DMS53 treated with DMSO at 0.1 percent for 48 hours (cell line): ENCODE measurements around the gene MPG.

Experiments
- DNase-seq: peaks from one replicate; lab custom pipeline; 2025; ENCODE audit not compliant: unreplicated experiment; lab: John Stamatoyannopoulos, UW

Gene MPG

DNA sequence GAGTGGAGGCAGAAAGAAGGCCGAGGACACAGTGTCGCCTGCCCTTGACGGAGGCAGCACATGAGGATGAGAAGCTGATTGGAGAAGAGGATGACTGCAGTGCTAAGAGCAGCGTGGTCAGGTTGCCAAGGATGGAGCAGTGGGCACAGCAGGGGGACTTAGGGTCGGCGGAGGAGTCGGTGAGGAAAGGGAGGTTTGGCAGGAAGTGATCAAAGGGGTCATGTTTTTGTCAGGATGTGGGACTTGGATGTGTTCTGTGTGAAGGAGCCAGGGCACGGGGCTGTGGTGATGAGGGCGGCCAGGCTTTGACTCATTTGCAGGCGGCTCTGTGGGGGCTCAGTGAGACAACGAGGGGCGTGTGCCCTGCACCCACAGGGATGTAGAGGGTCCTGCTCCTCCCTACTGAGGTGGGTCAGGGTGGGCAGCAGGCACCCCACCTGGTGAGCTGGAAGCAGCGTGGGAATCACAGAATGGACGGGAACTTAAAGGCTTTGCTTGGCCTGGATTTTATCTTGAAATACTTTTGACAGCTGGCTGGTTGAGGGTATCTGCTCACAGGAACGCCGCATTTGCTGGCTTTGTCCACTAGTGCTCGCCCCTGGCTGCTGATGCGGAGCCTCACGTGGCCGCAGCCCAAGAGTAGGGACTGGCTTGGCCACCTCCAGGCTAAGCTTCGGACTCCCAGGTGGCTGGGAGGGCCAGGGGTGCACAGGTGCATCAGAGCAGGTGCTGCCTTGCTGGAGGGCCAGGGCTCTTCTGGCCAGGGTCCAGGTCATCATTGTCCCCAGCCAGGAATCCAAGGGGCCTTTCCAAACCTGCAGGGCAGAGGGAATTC, 6.0 kb downstream of the MPG start:
- peak; percentile 72 for DNase-seq

DNA sequence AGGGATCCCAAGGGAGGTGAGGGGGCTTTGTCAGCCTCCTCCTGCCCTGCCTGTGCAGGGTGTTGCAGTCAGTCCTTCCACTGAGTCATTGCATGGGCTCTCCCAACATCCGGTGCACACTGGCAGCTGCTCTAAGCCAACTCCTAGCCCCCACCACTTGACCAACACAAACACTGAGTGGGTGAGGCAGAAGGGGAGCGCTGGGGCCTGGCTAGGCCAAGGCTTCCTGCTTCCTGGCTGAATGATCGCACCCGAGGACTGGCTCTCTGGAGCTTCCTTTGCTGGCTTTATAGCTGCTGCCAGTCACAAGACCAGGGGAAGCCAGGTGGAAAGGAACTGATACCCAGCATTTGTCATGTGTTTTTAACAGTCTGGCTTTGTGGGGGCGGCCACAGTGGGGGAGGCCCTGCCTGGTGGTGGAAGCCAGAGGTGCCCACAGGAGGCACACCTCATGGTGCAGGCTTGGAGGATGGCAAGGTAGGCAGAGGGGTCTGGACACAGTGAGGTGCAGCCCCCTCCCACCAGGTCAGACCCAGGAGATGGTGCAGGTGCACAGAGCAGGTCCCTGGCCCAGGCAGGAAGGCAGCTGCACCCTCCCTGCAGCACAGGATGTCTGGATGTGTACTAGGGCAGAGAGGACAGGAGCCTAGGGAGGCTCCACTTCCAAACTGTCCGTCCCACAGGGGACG, 6.8 kb downstream of the MPG start:
- peak; percentile 84 for DNase-seq

DNA sequence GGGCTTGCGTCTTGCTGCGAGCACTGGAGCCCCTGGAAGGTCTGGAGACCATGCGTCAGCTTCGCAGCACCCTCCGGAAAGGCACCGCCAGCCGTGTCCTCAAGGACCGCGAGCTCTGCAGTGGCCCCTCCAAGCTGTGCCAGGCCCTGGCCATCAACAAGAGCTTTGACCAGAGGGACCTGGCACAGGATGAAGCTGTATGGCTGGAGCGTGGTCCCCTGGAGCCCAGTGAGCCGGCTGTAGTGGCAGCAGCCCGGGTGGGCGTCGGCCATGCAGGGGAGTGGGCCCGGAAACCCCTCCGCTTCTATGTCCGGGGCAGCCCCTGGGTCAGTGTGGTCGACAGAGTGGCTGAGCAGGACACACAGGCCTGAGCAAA, 7.4 kb downstream of the MPG start:
- no peak for DNase-seq

DNA sequence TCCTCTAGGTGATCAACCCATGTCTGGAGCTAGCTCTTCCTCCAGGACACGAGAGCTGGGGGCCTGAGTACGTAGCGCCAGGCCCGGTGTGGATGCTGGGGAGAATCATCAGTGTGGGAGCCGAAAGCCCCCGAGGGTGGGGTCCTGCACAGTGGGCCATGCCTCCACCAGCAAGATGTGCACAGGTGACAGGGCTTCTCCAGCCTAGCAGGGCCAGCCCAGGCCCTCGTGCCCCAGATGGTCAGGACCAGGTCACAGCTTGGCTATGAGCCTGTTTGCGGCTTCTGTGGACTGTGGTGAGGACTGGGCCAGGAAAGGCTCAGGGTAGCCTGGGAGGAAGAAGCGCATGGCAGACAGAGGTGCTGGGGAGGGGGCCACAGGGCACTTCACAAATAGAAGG, 7.8 kb downstream of the MPG start:
- no peak for DNase-seq

DNA sequence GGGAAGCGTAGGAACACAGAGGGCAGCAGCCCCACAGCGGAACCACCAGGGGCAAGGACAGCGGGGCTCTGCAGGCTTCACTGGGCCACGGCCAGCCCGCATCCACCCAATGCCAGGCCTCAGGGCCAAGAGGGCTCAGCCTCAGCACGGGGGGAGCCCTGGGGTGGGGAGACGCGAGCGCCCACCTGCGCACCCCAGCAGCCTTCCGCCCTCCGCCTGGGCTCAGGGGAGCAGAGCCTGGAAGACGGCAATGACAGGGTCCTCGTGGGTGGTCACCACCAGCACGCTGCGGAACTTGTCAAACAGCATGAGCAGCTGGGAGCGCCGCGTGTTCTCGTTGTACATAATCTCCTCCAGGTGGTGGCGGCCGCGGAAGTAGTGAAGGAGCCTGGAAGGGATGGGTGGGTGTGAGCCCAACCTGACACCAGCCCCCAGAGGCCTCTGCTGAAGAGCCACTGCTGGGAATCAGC, 8.5 kb downstream of the MPG start:
- DNase-seq: no peak

DNA sequence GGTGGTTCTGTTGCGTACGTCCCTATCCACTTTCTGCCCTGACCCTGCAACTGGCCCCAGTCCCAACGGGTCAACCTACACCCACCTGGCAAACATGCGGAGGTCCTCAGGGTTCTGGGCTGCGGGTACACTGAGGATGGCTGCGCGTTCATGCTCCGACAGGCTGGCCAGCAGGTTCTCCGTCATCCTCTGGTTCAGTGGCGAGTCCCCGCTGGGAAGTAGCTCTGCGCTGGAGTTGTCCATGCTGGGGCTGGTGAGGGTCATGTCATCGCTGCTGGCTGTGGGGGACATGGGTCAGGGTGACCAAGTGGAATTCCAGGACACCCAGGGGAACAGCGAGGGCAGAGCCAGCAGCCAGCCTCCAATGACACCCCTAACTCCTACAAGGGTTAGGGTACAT, 10.6 kb downstream of the MPG start:
- DNase-seq: no peak

DNA sequence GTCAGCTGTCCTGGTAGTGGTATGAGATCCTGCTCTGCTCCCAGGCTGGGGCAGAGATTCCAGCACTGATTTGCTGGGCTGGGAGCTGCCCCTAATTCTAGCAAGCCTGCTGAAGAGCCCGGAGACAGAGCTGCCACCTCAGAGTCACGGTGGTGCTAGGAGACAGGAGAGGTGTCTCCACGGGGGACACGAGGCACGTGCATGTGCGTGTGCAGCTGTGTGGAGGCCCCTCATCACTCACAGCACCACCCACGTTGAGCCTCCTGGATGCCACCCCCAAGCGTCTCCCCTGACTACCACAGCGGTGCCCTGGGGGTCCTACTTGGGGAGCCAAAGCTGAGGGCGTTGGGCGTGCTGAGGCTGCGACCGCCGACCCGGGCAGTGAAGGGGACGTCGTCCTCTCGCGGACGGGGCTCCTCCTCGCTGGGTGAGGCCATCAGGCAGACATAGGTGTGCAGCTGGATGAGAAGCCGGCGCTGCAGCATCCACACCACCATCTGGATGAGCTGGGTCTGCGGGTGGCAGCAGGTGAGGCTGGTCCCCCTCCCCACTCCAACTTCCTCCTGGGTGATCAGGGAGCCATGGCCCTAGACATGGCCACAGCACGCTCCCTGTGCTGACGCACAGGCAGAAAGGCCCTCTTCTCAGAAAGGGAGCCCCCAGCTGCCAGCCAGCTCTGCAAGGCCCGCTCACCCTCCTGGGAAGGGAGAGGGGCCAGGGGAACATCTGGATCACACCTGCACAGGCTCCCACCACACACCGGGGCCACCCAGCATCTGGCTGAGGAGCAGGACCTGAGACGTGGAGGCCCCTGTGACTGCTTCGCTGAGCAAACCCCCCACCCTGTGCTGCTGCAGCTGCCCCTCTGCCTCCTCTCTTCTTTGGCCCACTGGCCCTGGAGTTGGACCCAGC, 11.6 kb downstream of the MPG start:
- DNase-seq: no peak

DNA sequence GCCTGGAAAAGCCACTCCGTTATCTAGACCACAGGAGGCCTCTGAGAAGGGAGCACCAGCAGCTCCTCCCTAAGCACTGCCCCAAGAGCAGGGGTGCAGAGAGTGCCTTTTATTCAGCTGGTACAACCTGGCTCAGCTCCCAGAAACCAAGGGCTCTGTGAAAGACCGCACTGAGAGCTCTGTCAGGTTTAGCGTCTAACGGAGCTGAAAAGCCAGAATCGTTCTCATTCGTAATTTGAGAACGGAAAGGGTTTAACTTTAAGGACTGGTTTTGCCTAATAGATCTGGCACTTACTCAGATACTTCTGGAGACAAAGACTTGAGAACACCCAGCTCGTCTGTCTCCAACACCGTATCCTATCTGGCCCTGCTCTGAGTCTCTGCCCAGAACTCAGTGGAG, 13.5 kb downstream of the MPG start:
- no peak for DNase-seq

DNA sequence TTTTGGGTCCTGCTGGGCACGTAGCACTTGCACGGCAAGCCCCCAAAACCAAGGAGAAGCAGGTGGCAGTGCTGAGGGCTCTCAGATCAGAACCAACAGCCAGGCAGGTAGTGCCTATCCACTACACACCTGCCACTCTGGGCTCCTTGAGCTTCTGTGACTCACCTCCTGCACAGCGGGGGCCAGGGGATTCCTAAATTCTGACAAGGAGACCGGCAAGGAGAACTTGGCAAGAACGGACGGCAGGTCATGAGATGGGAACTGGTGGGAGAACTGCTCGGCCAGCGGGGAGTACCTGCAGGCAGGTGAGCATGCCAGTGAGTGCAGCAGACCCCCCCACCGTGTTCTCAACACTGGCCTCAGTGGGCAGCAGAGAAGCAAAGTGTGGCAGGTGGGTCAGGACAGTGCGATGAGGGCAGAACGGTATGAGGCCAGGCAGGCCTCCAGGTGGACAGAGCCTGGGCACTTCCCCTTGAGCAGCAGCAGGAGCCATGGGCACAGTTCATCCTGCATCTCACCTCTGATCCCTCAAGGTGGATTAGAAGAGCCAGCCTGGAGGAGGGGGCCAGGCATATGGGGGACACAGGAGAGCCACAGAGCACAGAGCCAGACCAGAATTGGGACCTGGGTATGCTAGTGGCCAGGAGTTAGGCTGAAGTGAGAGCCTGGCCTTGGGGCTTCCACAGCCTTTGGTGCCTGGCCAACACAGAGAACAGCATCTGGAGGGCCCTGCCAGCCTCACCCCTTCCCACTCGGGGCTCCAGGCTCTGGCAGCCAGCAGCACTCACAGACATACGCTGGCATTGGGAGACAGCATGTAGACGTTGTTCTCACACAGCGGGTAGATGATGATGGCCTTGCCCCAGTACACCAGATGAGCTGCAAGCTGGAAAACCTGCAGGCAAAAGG, 14.7 kb downstream of the MPG start:
- DNase-seq: no peak

DNA sequence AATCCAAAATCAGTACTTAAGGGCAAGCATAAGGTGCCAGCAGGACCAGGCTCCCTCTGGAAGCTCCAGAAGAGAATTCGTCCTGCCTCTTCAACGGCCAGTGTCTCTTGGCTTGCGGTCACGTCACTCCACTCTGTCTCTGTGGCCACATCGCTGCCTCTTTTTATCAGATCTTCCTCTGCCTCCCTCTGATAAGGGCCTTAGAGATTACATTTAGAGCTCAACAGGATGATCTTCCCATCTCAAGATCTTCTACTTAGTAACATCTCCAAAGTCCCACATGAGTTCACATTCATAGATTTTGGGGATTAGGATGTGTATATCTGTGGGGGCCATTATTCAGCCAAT, 16.9 kb downstream of the MPG start:
- no peak for DNase-seq

DNA sequence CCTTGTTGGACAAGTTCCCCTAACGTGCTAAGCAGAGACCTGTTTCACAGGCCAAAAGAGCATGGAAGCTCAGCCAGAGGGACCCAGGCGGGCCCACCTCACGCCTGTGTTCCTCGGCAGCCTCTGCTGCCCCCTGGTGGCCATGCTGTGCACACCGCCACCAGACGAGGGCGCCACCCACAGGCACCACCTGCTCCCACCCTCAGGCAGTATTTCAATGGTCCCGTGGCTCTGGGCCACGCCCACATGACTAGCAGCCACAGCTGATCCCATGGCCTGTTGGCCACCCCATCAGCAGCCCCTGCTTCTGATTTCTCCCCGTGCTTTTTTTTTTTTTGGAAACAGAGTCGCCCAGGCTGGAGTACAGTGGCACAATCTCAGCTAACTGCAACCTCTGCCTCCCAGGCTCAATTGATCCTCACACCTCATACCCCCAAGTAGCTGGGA, 18.9 kb downstream of the MPG start:
- DNase-seq: peak; percentile 67

DNA sequence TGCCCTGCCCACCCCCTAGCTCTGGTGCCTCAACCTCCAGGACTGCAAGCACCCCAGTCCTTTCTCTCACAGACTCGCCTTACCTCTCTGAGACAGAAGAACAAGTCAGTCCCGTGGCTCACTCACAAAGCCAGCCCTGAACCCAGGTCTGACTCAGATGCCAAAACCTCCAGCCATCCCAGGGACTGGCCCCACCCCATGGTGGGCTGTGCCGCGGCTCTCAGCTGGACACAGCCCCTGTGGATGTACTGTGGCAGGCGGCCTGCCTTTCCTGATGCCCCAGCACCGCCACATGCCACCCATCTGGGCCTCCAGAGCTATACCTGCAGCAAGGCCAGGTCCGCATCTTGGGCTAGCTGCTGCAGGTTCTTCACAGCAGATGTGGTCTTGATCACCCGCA, 19.8 kb downstream of the MPG start:
- DNase-seq: no peak

DNA sequence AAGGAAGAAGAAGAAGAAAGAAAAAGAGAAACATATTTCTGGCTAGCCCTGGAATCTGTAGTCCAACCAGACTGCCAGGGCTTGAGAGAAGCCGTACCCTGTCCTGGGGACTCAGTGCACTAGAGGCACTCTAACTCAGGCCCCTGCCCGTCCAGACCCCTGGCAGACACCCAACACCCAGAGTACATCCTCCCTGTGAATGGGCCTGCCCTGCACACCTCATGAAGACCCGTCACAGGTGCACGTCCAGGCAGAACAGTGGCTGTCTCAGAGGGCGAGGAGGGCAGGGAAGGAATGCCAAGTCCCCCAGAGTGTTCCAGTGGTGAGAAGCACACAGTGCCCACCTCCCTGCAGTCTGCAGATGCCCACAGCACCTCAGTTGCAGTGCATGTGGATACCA, 23.0 kb downstream of the MPG start:
- no peak for DNase-seq

DNA sequence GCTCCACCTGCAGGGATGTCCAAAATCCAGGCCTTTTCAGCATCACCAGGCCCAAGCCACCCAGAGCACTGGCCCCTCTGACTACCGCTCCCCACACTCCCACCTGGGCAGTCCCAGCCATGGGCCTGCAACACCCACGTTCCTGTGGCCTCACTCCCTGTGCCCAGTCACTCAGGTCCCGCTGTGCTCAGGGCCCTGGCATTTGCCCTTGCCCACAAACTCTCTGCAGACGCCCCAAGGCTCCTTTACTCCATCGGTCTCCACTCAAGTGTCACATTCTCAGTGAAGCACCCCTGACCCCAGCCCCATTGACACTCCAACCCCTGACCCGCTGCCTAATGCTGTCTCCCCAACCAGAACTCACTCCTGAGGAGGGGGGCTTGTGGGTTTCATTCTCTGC, 23.6 kb downstream of the MPG start:
- DNase-seq: no peak

DNA sequence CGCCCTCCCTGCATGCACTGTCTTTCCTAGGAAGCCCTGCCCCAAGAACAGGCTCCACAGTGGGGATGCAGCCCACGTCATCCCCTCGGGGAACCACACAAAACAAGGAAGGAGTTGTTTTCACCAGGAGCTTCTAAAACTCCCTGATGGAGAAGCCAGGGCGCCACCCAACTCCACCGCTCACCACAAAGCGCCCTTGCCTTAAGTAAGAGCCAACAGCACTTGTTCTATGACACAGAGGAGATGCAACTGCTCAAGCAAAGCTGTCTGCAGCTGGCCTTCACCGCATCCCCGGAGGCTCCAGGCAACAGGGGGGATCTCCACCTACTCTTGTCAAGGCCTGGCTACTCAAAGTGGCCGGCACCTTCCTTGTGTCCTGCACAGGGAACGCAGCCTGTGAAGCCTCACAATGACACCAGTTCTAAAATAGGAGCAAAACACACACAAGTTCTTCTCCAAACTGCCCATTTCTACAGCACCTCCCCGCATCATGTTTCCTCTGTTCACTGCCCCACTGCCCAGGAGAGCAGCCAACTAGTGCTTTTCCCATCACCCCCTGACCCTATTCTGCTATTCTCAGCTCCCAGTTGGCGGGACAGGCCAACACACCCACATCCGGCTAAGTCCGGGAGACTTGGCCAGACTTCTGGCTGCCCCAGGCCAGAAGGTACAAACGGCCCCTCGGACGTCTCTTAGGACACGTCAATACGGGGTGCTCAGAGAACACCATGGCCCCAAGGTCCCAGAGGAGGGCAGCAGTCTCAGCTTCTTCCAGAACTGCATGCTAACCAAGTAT, 24.2 kb downstream of the MPG start:
- DNase-seq: no peak

DNA sequence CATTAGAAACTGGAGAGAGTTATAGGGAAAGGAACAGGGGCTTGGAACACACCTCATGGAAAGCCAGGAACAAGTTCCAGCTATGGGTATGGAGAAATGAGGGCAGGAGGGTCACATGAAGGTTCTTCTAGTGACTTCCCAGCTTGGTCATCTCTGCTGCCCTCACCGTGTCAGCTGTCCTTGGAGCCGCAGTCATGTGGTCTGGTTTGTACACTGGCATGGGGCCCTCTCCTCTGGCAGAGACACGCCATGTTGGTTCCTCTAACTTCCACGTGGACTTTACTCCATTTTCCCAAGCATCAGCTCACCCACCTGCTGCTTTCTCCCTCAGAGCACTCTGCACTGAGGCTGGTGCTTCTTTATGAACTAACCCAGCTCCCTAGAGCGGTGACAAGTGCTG, 26.3 kb downstream of the MPG start:
- no peak for DNase-seq

DNA sequence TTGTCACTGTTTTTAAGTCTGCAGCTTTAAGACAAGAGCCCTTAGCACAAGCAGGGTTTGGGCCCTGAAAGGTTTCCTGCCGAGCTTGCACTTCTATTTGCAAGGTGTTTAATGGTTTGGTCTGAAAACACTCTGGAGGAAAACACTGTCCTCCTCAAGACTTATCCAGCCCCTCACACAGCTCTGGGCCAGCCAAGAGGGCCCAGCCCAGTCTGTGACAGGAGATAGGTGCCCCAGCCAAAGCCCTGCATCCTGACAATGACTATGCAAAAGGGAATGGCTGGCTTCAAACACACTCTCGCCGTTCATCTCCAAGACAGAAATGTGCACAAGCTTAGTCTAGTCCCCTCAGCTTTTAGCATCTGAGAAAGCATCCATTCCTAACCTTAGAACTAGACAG, 26.9 kb downstream of the MPG start:
- DNase-seq: no peak

DNA sequence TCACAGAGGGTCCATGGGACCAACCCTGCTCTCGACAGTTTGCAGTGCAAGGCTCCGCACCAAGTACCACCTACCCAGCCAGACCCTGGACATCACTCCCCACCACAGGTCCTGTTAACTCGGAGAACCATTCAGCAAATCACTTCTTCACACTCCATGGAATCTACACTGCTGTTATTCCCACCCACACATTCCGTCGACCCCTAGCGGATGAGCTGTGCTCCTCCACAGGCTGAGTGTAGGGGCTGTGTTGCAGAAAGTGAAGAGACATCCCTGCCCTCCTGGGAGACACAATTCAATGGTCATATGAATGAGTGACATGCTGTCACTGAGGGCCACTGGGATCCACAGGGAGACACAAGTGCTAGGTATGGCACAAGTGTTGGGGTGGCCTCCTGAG, 27.5 kb downstream of the MPG start:
- DNase-seq: no peak

DNA sequence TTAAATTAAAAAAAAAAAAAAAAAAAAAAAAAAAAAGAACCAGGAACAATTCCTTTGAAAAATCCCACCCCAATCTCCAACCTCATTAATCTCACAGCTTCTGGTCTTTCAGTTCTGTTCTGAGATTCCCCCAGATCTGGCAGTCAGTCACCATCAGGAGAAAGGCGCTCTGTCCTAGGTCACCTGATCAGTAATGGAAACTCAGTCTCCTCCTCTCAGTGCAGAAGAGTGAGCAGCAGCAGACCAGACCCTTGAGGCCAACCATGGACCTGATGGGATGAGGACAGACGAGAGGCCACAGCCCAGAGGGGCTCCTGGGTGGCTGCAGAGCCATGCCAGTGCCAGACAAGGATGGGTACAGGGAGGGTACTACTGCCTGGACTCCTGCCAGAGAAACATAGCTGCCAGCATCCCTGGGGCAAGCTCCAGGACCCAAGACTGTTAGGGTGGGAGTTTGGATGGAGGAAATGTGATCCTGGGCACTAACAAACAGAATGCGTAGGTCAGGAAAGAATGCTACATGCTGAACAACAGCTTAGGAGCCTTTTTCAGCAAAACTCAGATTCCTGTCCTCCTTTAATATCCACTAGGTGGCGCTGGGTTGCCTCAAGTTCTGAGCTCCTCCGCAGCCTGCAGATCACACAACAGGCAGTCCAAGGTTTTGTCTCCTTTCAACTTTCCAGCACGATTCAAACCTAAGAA, 28.7 kb downstream of the MPG start:
- peak; percentile 58 for DNase-seq
